Fibroblast of pulmonary artery (primary cell): Measurements from ENCODE around the gene GABRD.

Experiments used
- DNase-seq: peaks from one replicate; pipeline ENCODE4 v3.0.0-alpha.2; 2010; ENCODE audit warnings: low read depth
- H3K4me3 ChIP-seq: replicated peaks from 2 replicates; pipeline ENCODE4 v1.5.1; 2011; ENCODE audit warnings: low read depth, mild to moderate bottlenecking, control low read depth, low read length, moderate library complexity
- TF ChIP-seq, protein P1 (sequence below): IDR thresholded peaks from 2 replicates; pipeline ENCODE4 v1.5.1; 2011; ENCODE audit warnings: mild to moderate bottlenecking, control low read depth, low read length, inconsistent platforms; ENCODE audit errors: missing control alignments

The GABRD gene

DNA sequence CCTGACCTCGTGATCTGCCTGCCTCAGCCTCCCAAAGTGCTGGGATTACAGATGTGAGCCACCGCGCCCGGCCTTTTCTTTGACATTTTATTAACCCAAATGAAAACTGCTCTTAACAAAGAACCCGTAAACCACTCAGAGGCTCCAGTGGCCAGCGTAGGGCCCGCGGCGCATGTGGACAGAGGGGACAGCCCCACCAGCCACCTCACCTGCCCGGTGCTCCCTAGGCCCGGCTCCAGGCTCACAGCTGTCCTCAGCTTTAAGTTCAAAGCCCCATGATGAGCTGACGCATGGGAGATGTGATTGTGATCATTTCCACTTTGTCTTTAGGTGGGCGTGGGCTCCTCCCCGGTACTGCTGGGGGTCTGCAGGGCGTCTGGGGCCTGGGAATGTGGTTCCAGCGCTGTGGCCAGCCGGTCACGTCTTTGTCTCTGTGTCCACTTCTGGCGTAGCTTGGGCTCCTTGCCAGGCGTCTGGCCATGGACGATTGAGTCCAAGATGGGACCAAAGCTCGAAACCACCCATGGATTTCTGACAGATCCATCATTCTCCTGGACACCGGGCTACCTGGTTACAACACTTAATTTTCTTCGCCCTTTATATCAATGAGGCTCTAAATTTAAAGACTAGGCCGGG lies 37.9 kb downstream of the GABRD start:
- TF ChIP-seq, protein P1, sequence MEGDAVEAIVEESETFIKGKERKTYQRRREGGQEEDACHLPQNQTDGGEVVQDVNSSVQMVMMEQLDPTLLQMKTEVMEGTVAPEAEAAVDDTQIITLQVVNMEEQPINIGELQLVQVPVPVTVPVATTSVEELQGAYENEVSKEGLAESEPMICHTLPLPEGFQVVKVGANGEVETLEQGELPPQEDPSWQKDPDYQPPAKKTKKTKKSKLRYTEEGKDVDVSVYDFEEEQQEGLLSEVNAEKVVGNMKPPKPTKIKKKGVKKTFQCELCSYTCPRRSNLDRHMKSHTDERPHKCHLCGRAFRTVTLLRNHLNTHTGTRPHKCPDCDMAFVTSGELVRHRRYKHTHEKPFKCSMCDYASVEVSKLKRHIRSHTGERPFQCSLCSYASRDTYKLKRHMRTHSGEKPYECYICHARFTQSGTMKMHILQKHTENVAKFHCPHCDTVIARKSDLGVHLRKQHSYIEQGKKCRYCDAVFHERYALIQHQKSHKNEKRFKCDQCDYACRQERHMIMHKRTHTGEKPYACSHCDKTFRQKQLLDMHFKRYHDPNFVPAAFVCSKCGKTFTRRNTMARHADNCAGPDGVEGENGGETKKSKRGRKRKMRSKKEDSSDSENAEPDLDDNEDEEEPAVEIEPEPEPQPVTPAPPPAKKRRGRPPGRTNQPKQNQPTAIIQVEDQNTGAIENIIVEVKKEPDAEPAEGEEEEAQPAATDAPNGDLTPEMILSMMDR, result no peak
- no peak for DNase-seq
- no peak overlapping the region for H3K4me3 ChIP-seq

DNA sequence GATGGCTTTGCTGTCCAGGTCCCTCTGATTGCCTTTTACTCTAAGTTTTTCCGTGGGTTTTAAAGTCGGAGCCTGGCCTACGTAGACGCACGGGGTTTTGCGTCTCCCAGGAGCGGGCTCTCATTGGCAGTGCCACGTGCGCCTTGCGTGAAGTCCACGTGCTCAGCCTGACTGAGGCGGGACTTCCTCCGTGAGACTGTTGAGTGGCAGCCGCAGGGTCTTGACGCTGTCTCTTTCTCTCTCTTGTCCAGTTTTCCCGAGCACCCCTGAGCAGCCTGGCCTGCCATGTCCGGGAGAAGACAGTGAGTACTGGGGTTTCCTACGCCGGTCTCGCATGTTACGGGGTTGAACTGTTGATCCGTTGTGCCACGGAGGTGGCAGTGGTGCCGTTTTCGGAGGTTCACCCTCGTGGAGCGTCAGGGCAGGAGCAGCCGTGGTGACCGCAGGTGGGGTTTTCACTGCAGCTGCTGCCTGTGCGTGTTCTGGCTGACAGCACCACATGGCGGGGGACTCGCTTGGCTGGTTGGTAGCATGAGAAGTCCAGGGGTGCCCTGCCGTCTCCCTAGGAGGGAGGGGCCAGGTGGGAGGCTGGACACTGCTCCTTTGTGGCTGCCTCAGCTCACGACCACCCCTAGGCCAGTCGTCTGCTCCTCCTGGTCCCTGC lies 40.3 kb downstream of the GABRD start:
- TF ChIP-seq, protein P1, result no peak
- DNase-seq, result no peak
- no peak overlapping the region for H3K4me3 ChIP-seq

DNA sequence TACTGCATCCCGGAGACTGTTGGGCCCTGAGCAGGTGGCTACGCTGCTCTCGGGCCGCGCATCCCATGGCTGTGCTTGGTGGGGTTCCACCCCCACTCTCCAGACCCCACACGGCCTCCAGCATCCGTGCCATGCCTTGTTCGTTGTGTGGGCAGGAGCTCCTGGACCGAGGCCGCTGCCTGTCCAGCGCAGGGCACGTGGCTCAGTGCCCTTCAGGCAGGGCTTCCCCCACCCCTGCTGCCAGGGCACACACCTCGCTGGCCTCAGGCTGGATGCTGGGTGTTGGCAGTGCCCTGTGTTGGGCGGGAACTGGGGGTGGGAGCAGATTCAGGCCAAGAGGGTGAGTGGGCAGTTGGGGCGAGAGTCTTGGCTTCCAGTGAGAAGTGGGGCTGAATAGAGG lies 40.9 kb downstream of the GABRD start:
- DNase-seq, result no peak
- TF ChIP-seq, protein P1, result no peak
- H3K4me3 ChIP-seq, result no peak overlapping the region

DNA sequence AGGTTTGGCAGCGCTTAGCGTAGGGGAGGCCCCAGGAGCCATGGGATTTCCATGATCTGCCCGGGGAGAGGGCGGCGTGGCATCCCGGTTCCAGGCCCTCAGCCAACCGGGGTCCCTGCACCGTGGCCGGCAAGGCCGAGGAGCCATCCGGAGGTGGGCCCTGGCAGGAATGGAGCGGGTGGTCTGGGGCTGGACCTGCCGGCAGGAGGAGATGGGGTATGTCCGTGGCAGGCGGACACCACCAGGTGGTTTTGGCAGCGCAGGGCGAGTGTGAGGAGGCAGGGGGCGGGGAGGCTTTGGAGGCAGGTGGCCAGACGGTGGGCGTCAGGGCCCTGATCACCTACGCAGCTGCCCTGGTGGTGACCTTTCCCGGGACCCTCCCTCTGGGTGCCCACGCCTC lies 41.4 kb downstream of the GABRD start:
- TF ChIP-seq, protein P1, result no peak
- H3K4me3 ChIP-seq, result no peak overlapping the region
- DNase-seq, result no peak

DNA sequence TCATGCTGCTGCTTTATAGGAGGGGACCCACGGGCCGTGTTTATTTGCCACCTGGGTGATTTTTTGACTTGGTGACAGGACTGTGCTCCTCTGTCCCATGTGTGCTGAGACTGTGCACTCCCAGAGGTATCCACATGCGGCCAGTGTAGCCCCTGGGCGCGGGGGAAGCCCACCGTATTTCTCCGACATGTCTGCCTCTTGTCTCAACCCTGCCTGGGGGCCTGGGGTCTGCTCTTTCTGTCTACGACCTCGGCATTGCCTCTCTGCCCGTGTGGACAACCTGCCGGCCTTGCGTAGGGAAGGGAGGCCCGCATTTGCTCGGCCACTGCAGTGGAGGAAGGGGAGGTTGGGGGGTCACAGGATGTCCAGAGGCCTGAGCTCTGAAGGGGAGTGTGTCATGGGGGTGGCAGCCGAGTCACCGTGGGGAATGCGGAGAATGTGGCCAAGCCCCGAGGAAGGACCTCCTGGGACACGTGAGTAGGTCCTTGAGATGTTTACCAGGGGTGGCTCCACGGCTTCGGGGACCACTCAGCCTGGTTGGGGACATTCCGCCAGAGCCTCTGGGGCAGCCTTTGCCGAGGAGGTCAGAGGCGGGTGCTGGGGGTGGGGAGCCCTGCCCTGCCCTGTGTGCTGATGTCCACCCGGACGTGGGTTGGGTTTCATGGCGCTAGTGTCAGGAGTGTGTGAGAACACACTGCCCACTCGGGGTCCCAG lies 42.1 kb downstream of the GABRD start:
- H3K4me3 ChIP-seq, result no peak overlapping the region
- TF ChIP-seq, protein P1, result no peak
- no peak for DNase-seq

DNA sequence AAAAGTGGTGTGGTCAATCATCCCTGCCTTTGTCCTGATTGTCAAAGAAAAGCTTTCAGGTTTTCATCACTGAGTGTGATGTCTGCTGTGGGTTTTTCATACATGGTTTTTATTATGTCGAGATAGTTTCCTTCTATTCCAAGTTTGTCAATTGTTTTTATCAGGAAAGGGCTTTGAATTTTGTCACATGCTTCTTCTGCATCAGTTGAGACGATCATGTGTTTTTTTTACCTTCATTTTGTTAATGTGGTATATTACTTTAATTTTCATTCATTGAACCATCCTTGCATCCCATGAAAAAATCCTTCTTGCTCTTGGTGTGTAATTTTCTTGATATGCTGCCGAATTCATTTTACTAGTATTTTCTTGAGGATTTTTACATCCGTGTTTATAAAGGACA lies 46.6 kb downstream of the GABRD start:
- TF ChIP-seq, protein P1, result no peak
- DNase-seq, result no peak
- no peak overlapping the region for H3K4me3 ChIP-seq

DNA sequence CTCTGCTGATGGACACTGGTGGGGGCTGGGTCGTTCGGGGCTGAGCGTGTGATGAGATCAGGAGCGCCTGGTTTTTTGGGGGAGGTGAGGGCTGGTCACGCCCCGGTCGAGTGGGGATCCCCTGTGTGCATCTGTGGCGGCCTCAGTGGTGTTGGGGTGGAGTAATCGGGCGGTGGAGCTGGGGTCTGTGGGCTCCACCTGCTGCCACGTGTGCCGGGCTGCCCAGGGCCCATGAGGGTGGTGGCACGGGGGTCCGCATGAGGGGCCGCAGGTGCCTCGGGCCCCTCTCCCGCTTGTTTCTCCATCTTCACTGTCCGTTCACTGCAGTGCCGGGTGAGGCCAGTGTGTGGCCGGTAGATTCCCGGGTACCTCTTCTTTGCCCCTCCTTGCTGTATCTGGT lies 48.2 kb downstream of the GABRD start:
- TF ChIP-seq, protein P1, result no peak
- DNase-seq, result no peak
- H3K4me3 ChIP-seq, result no peak overlapping the region
